ENCODE measurements around the gene GTF2E1. TPM values are rescaled to one million over a fixed set of nuclear protein-coding genes. Genes with fewer than 3 reads are reported as not detected.

The GTF2E1 gene
- total and polyA plus RNA-seq, 9 of the 15 experiments (the other 6 are each of a cell fraction or from before 2014, with no cell fraction given), result 12.9 to 23.5 (median 15.4) TPM

DNA sequence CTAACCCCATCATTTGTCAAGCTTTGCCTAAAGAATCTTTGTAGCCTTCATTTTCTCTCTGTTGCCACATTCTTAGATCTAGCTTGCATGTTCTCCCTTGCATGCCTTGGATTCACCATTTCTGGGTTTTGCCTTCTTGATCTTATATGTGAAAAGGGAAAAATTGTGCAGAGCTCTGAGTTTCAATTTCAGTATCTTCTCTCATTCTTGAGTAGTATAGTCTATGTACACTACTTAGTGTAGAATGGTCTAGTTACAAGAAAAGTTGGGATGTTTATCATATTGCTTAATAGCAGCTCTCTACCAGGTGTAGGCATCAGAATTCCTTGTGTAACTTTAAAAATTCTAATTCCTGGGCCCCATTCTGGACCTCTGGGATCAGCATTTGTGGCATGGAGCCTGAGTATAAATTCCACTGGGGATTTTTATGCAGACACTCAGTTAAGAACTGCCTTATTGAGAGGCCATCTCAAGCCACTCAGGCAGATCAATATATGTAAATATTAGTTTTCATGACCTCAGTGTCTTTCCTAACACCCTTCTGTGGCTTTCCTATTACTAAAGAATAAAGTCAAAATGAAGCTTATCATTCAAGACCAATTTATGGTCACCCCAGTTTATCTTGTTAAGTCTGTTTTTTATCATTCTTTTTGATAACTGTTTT is 23.4 kb downstream of the GTF2E1 start (continued):
- TF ChIP-seq, protein P1, sequence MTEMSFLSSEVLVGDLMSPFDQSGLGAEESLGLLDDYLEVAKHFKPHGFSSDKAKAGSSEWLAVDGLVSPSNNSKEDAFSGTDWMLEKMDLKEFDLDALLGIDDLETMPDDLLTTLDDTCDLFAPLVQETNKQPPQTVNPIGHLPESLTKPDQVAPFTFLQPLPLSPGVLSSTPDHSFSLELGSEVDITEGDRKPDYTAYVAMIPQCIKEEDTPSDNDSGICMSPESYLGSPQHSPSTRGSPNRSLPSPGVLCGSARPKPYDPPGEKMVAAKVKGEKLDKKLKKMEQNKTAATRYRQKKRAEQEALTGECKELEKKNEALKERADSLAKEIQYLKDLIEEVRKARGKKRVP (CRISPR knock-in tag; IDR thresholded peaks at IDR 0.05), result no peak
- TF ChIP-seq ZNF551 (CRISPR knock-in tag; IDR thresholded peaks at IDR 0.05) (no peak), ZNF175 (CRISPR knock-in tag; IDR thresholded peaks at IDR 0.05; ENCODE audit: low read depth) (no peak)
- TF ChIP-seq, protein P2, sequence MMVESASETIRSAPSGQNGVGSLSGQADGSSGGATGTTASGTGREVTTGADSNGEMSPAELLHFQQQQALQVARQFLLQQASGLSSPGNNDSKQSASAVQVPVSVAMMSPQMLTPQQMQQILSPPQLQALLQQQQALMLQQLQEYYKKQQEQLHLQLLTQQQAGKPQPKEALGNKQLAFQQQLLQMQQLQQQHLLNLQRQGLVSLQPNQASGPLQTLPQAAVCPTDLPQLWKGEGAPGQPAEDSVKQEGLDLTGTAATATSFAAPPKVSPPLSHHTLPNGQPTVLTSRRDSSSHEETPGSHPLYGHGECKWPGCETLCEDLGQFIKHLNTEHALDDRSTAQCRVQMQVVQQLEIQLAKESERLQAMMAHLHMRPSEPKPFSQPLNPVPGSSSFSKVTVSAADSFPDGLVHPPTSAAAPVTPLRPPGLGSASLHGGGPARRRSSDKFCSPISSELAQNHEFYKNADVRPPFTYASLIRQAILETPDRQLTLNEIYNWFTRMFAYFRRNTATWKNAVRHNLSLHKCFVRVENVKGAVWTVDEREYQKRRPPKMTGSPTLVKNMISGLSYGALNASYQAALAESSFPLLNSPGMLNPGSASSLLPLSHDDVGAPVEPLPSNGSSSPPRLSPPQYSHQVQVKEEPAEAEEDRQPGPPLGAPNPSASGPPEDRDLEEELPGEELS (CRISPR knock-in tag; IDR thresholded peaks at IDR 0.05; ENCODE audit: borderline replicate concordance), result no peak
- TF ChIP-seq, protein P3, sequence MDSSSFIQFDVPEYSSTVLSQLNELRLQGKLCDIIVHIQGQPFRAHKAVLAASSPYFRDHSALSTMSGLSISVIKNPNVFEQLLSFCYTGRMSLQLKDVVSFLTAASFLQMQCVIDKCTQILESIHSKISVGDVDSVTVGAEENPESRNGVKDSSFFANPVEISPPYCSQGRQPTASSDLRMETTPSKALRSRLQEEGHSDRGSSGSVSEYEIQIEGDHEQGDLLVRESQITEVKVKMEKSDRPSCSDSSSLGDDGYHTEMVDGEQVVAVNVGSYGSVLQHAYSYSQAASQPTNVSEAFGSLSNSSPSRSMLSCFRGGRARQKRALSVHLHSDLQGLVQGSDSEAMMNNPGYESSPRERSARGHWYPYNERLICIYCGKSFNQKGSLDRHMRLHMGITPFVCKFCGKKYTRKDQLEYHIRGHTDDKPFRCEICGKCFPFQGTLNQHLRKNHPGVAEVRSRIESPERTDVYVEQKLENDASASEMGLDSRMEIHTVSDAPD (CRISPR knock-in tag; IDR thresholded peaks at IDR 0.05), result no peak
